Epithelial cell of esophagus (primary cell): Measurements from ENCODE around the gene CADM4.

Source experiments
- DNase-seq: peaks from one replicate; pipeline ENCODE4 v3.0.0; 2010; ENCODE audit warnings: low read depth
- H3K4me3 ChIP-seq: 2 replicates; pipeline ENCODE4 v1.5.1; 2011; ENCODE audit warnings: mild to moderate bottlenecking, low read length, control low read depth
- TF ChIP-seq, protein P1 (sequence below): IDR thresholded peaks from 2 replicates; pipeline ENCODE4 v1.5.1; 2011; ENCODE audit warnings: low read depth, mild to moderate bottlenecking, low read length, control low read depth, inconsistent platforms; ENCODE audit not compliant: insufficient read depth; ENCODE audit errors: missing control alignments

Gene CADM4

GRCh38 chr19:43634506-43634871, 5.2 kb downstream of the CADM4 start:
- no peak for DNase-seq
- TF ChIP-seq, protein P1, sequence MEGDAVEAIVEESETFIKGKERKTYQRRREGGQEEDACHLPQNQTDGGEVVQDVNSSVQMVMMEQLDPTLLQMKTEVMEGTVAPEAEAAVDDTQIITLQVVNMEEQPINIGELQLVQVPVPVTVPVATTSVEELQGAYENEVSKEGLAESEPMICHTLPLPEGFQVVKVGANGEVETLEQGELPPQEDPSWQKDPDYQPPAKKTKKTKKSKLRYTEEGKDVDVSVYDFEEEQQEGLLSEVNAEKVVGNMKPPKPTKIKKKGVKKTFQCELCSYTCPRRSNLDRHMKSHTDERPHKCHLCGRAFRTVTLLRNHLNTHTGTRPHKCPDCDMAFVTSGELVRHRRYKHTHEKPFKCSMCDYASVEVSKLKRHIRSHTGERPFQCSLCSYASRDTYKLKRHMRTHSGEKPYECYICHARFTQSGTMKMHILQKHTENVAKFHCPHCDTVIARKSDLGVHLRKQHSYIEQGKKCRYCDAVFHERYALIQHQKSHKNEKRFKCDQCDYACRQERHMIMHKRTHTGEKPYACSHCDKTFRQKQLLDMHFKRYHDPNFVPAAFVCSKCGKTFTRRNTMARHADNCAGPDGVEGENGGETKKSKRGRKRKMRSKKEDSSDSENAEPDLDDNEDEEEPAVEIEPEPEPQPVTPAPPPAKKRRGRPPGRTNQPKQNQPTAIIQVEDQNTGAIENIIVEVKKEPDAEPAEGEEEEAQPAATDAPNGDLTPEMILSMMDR, result no peak
- H3K4me3 ChIP-seq, result no peak overlapping the region

- TF ChIP-seq, protein P1, result no peak
- DNase-seq, result peak; percentile 62
- H3K4me3 ChIP-seq, result no peak overlapping the region
Measured at GRCh38 chr19:43634068-43634467, 5.6 kb downstream of the CADM4 start.

DNA sequence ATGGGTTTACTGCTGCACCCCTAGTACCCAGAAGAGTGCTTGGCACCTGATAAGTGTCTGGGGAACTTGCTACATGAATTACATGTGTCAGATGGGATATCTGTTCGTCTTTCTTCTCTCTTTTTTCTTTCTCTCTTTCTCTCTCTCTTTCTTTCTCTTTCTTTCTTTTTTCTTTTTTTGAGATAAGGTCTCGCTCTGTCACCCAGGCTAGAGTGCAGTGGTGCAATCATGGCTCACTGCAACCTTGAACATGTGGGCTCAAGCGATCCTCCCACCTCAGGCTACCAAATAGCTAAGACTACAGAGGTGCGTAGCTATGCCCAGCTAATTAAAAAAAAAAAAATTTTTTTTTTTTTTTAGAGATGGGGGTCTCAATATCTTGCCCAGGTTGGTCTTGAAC, 6.1 kb downstream of the CADM4 start:
- no peak for DNase-seq
- TF ChIP-seq, protein P1, result no peak
- H3K4me3 ChIP-seq, result no peak overlapping the region

DNA sequence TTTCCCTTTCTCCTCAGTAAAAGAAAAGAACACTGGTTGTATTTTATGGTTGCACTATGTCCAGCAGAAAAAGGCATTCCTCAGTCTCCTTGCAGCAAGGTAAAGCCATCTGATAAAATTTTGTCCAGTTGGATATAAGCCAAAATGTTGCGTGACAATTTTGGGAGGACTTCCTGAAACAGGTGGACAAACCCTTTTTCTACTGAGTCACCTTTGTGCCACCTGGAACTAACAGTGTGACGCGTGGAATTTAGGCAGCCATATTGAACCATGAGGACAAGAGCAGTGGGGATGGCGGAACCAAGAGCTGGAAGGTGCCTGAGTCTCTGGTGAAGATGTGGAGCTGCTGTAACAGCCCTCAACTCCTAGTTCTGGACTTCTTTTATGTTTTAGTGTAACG, 8.2 kb downstream of the CADM4 start:
- H3K4me3 ChIP-seq, result no peak overlapping the region
- TF ChIP-seq, protein P1, result no peak
- DNase-seq, result no peak

DNA sequence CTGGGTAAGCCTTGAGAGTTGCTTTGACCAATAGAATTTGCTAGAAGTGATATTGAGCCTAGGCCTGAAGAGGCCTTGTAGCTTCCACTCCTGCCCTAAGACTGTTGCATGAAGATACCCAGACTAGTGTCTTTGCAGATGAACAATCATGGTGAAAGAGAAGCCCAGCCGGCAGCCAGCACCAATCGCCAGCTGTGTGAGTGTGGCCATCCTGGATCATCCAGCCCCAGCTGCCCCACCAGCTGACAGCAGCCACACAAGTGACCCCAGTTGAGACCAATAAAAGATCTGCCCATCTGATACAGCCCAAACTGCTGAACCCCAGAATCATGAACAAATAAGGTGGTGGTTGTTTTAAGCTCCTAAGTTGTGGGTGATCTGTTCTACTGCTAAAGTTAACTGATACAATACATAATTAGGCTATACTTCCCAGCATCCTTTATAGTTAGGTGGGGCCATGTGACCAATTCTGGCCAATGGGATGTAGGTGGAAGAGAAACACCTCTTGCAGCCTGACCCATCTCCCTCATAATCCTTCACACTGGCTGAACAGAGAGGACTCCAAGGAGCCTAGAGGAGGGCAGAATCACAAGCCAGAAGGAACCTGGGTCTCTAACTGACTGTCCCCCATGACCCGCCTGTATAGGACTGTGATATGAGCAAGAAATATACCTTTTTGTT, 10.9 kb downstream of the CADM4 start:
- TF ChIP-seq, protein P1, result no peak
- no peak overlapping the region for H3K4me3 ChIP-seq
- no peak for DNase-seq

GRCh38 chr19:43626838-43627237, 12.8 kb downstream of the CADM4 start:
- DNase-seq, result no peak
- TF ChIP-seq, protein P1, result no peak
- no peak overlapping the region for H3K4me3 ChIP-seq

DNA sequence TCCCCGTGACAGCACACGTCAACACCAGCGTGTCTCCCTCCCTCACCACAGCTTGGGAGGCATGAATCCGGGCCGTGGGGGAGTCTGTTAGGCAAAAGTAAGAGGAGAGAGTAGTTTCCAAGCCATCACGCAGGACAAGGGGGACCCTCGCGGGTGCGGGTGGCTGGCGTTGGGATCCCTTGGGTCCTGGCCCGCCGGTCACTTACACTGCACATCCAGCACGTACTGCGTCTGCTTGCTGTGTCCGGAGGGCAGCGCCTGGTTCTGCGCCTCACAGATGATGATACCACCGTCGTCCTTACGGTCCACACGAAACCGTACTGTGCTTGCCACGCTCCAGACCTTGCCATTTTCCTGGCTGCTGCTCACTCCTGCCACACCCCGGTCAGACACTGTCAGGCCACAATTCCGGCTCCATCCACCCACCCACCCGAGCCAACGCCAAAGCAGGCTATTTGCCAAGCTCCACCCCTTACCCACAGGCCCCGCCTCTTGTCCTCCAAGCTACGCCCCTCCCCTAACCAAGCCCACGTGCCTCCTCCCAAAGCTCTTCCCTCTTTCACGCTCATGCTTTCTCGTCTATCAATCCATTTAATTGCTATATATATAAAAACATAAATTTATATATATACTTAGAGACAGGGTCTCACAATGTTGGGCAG, 13.6 kb downstream of the CADM4 start:
- no peak overlapping the region for H3K4me3 ChIP-seq
- TF ChIP-seq, protein P1, result no peak
- DNase-seq, result peak; percentile 27
